ENCODE data around the gene TUBB6.

- TF ChIP-seq, protein P1, sequence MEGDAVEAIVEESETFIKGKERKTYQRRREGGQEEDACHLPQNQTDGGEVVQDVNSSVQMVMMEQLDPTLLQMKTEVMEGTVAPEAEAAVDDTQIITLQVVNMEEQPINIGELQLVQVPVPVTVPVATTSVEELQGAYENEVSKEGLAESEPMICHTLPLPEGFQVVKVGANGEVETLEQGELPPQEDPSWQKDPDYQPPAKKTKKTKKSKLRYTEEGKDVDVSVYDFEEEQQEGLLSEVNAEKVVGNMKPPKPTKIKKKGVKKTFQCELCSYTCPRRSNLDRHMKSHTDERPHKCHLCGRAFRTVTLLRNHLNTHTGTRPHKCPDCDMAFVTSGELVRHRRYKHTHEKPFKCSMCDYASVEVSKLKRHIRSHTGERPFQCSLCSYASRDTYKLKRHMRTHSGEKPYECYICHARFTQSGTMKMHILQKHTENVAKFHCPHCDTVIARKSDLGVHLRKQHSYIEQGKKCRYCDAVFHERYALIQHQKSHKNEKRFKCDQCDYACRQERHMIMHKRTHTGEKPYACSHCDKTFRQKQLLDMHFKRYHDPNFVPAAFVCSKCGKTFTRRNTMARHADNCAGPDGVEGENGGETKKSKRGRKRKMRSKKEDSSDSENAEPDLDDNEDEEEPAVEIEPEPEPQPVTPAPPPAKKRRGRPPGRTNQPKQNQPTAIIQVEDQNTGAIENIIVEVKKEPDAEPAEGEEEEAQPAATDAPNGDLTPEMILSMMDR (IDR thresholded peaks at IDR 0.05), result no peak
- no peak for TF ChIP-seq POLR2A (IDR thresholded peaks at IDR 0.05)
These were observed 13.3 kb downstream of the TUBB6 start for GRCh38 chr18:12321333-12321732.
